Psoas muscle (tissue), 8 donors: Measurements from ENCODE around the gene SRSF7. TPM values are rescaled to one million over a fixed set of nuclear protein-coding genes. Genes with fewer than 3 reads are reported as not detected.

Source experiments
- ATAC-seq, 4 donors: fragments of 200-7000 bp; cut with Tn5 transposase; one replicate each; pipeline ENCODE4 v1.9.1; 2020; ENCODE audit warnings: moderate library complexity in 3 of 4, mild to moderate bottlenecking in 2 of 4
- DNase-seq, 2 donors: peaks; one replicate each; pipeline ENCODE4 v3.0.0-alpha.2; 2020
- H3K27ac ChIP-seq: fragments of 200-600 bp; one replicate; pipeline ENCODE4 v1.8.0; 2022
- H3K27me3 ChIP-seq, 3 donors: fragments of 200-600 bp in 1 of 3; one replicate each; pipeline versions ENCODE4 v1.6.1 to v1.8.0; 2013 to 2022; ENCODE audit warnings: low read length in 2 of 3, mild to moderate bottlenecking in 2 of 3, moderate library complexity in 1 of 3; ENCODE audit not compliant: insufficient read depth in 3 of 3
- H3K36me3 ChIP-seq, 2 donors: fragments of 200-600 bp in 1 of 2; one replicate each; pipeline versions ENCODE4 v1.6.1 to v1.8.0; 2013 to 2022; ENCODE audit warnings: low read depth in 1 of 2, mild to moderate bottlenecking in 1 of 2, moderate library complexity in 1 of 2; ENCODE audit not compliant: insufficient read depth in 1 of 2
- H3K4me1 ChIP-seq: fragments of 200-600 bp; one replicate; pipeline ENCODE4 v1.8.0; 2022
- H3K4me3 ChIP-seq: fragments of 200-600 bp; one replicate; pipeline ENCODE4 v1.8.0; 2022; ENCODE audit warnings: mild to moderate bottlenecking
- H3K9me3 ChIP-seq: fragments of 200-600 bp; one replicate; pipeline ENCODE4 v1.8.0; 2022
- CTCF ChIP-seq: fragments of 200-600 bp; IDR thresholded peaks from one replicate; pipeline ENCODE4 v1.8.0; 2022; ENCODE audit warnings: antibody characterized with exemption
- WGBS, 3 donors: extraction: QIAGEN DNeasy Blood & Tissue Kit; methylation state at CpG; one replicate each; pipeline versions ENCODE4 v1.1.6 to v1.1.7; 2013; 5-methylcytosine and 5-hydroxymethylcytosine counted together
- intact Hi-C, 2 donors: fragments of 100-400 bp; cut with DNase I; formaldehyde crosslinking; loops; one replicate each; pipeline versions ENCODE4 v1.11.0 to v1.14.2; 2022
- polyA plus RNA-seq, 3 donors: library from polyadenylated mRNA; stranded (reverse); fragments of 200-250 nt; gene quantifications; one replicate each; pipeline ENCODE4 v1.2.3, GENCODE V29; 2013
- total RNA-seq, 4 donors: library from RNA; stranded (reverse); fragmentation: NEBNext Ultra II Directional in 2 of 4; extraction: Animal tissue kit (Norgen Biotek cat#: 25700) in 2 of 4; gene quantifications; one replicate each; pipeline versions ENCODE4 v1.2.1 to v1.2.4, GENCODE V29; 2021 to 2023
- donor health status: healthy with polysubstance abuse.
- donor health status: DM: no; HTN: no; CAD: no; lungs with moderate emphysema.
- donor health status: Bipolar disorder and iron deficiency.
- donor health status: healthy.
- donor health status: DM: yes; HTN: yes; CAD: no.
- donor health status: DM: no; HTN: no; CAD: no.
- donor health status: DM: no; HTN: no; CAD: no.
- donor health status: DM: yes; HTN: yes; CAD: no.

SRSF7 gene
- total and polyA plus RNA-seq, 7 donors = 26.0 to 111 (median 45.8) TPM

- WGBS, 3 donors = 79 to 89% (median 83%) methylated on average over 9 of the region's 9 CpGs
- ATAC-seq = no peak
- H3K36me3 ChIP-seq = peaks cover 14 to 66% of the 10 kb centered on the region in 2 donors
- intact Hi-C loops = loop anchor here in 1 of 2 donors (10.0 kb wide), 1 partner anchor 374 kb away; the partner anchor contains the start of gene ATL2
- no peak for DNase-seq
- H3K9me3 ChIP-seq = no peaks in the 10 kb centered on the region
- H3K27ac ChIP-seq = no peak overlapping the region
- no peak for TF ChIP-seq CTCF
- peak overlapping the region; percentile 98 for H3K4me3 ChIP-seq
- H3K27me3 ChIP-seq = no peaks in the 10 kb centered on the region
- peaks cover 44% of the 10 kb centered on the region for H3K4me1 ChIP-seq
These were observed 2.8 kb downstream of the SRSF7 start for GRCh38 chr2:38748391-38748790.

- no peak overlapping the region for H3K27ac ChIP-seq
- intact Hi-C loops = loop anchor here in 1 of 2 donors (10.0 kb wide), 1 partner anchor 373 kb away; the partner anchor contains the start of gene ATL2
These were observed 3.3 kb downstream of the SRSF7 start for GRCh38 chr2:38747819-38748218.

GRCh38 chr2:38747007-38747424, 4.1 kb downstream of the SRSF7 start:
- no peaks in the 10 kb centered on the region for H3K27me3 ChIP-seq
- DNase-seq = no peak
- peaks cover 45% of the 10 kb centered on the region for H3K4me1 ChIP-seq
- H3K27ac ChIP-seq = no peak overlapping the region
- no peaks in the 10 kb centered on the region for H3K9me3 ChIP-seq
- H3K4me3 ChIP-seq = no peak overlapping the region
- peaks cover 14 to 80% of the 10 kb centered on the region in 2 donors for H3K36me3 ChIP-seq
- intact Hi-C loops = loop anchor here in 1 of 2 donors (10.0 kb wide), 1 partner anchor 372 kb away; the partner anchor contains the start of gene ATL2
- 70 to 81% (median 73%) methylated on average over 4 of the region's 4 CpGs for WGBS, 3 donors
- no peak for ATAC-seq
- no peak for TF ChIP-seq CTCF

More at GRCh38 chr2:38747819-38748218, 3.3 kb downstream of the SRSF7 start:
- no peak for TF ChIP-seq CTCF
- WGBS, 3 donors = 77 to 83% (median 78%) methylated on average over 5 of the region's 5 CpGs
- Histone ChIP-seq H3K4me1 (peaks cover 45% of the 10 kb centered on the region), H3K9me3 (no peaks in the 10 kb centered on the region), H3K36me3 (peaks cover 14 to 72% of the 10 kb centered on the region in 2 donors), H3K4me3 (no peak overlapping the region), H3K27me3 (no peaks in the 10 kb centered on the region)
- no peak for DNase-seq
- no peak for ATAC-seq

- H3K36me3 ChIP-seq = peaks cover 14 to 89% of the 10 kb centered on the region in 2 donors
- H3K27ac ChIP-seq = no peak overlapping the region
- no peaks in the 10 kb centered on the region for H3K27me3 ChIP-seq
- ATAC-seq = no peak
- H3K4me1 ChIP-seq = peaks cover 45% of the 10 kb centered on the region
- H3K9me3 ChIP-seq = no peaks in the 10 kb centered on the region
- intact Hi-C loops = loop anchor here (1.0 to 10.0 kb wide), 2 partner anchors 16 to 370 kb away; partner anchors contain the start of gene ATL2 (in 1 of the 2)
- WGBS, 3 donors = 85 to 90% (median 89%) methylated on average over 9 of the region's 9 CpGs
- no peak for DNase-seq
- no peak overlapping the region for H3K4me3 ChIP-seq
- TF ChIP-seq CTCF = no peak
These were observed 5.9 kb downstream of the SRSF7 start for GRCh38 chr2:38745267-38745666.

- no peak overlapping the region for H3K27ac ChIP-seq
- no peak for DNase-seq
- H3K9me3 ChIP-seq = no peaks in the 10 kb centered on the region
- no peak overlapping the region for H3K4me3 ChIP-seq
- intact Hi-C loops = loop anchor here (1.0 to 10.0 kb wide), 5 partner anchors 11 to 427 kb away; partner anchors contain the start of gene ATL2 (in 1 of the 2)
- peaks cover 40% of the 10 kb centered on the region for H3K4me1 ChIP-seq
- no peak for ATAC-seq
- 26 to 46% (median 28%) methylated on average over 2 of the region's 2 CpGs for WGBS, 3 donors
- TF ChIP-seq CTCF = no peak
- peaks cover 14 to 88% of the 10 kb centered on the region in 2 donors for H3K36me3 ChIP-seq
- H3K27me3 ChIP-seq = no peaks in the 10 kb centered on the region
These were observed 6.8 kb downstream of the SRSF7 start for GRCh38 chr2:38744399-38744780.
